A673 (cell line): ENCODE measurements around the gene RINT1. TPM values are rescaled to one million over a fixed set of nuclear protein-coding genes. Genes with fewer than 3 reads are reported as not detected.

Experiments used
- BruUV-seq: library from RNA; stranded (reverse); fragments of 400-500 nt; replicated peaks from 2 replicates; lab custom pipeline; 2021; lab: Mats Ljungman, UMichigan
- CTCF ChIA-PET: fragments of 300-600 bp; sonication (Branson Sonifier 250); formaldehyde crosslinking; loops from one replicate; lab custom pipeline; 2022; ENCODE audit warnings: antibody characterized with exemption; lab: Charles Lee
- POLR2A ChIA-PET: fragments of 300-600 bp; sonication (Branson Sonifier 250); formaldehyde crosslinking; loops from one replicate; lab custom pipeline; 2022; ENCODE audit warnings: antibody characterized with exemption; ENCODE audit not compliant: low non-redundant PET; lab: Charles Lee
- DNase-seq: peaks from one replicate; pipeline ENCODE4 v3.0.0-alpha.2; 2015; ENCODE audit warnings: low spot score
- H3K27ac ChIP-seq: fragments of 200-600 bp; sonication (generic); 2 replicates; pipeline ENCODE4 v1.5.1; 2016; ENCODE audit warnings: mixed run types, low read depth, mild to moderate bottlenecking, mixed read lengths, antibody characterized with exemption, low read length; ENCODE audit not compliant: poor library complexity, severe bottlenecking
- H3K27me3 ChIP-seq: fragments of 200-600 bp; sonication (generic); replicated peaks from 2 replicates; pipeline ENCODE4 v1.6.1; 2017; ENCODE audit warnings: mixed run types, low read depth, mild to moderate bottlenecking, mixed read lengths, antibody characterized with exemption, low read length; ENCODE audit not compliant: insufficient read depth, poor library complexity
- H3K36me3 ChIP-seq: fragments of 200-600 bp; sonication (generic); 2 replicates; pipeline ENCODE4 v1.6.1; 2016; ENCODE audit warnings: mixed run types, mild to moderate bottlenecking, mixed read lengths, antibody characterized with exemption, low read length; ENCODE audit not compliant: insufficient read depth, poor library complexity, severe bottlenecking
- H3K4me1 ChIP-seq: fragments of 200-600 bp; sonication (generic); 2 replicates; pipeline ENCODE4 v1.6.1; 2017; ENCODE audit warnings: mixed run types, mild to moderate bottlenecking, mixed read lengths, antibody characterized with exemption, low read length; ENCODE audit not compliant: insufficient read depth, poor library complexity, severe bottlenecking
- H3K4me3 ChIP-seq: fragments of 200-600 bp; sonication (generic); 2 replicates; pipeline ENCODE4 v1.5.1; 2016; ENCODE audit warnings: low read depth, mixed run types, mild to moderate bottlenecking, mixed read lengths, low read length; ENCODE audit not compliant: poor library complexity, severe bottlenecking
- H3K9me3 ChIP-seq: fragments of 200-600 bp; sonication (generic); 2 replicates; pipeline ENCODE4 v1.6.1; 2016; ENCODE audit warnings: mixed run types, low read depth, mild to moderate bottlenecking, mixed read lengths, antibody characterized with exemption, low read length; ENCODE audit not compliant: poor library complexity, severe bottlenecking
- CTCF ChIP-seq: fragments of 300-800, 200-600 bp; sonication (generic); conservative IDR thresholded peaks from 2 replicates; pipeline ENCODE4 v1.5.1; 2017; ENCODE audit warnings: low read depth, mild to moderate bottlenecking, antibody characterized with exemption, low read length, moderate library complexity, mixed read lengths
- EZH2 ChIP-seq: fragments of 200-600 bp; sonication (generic); IDR thresholded peaks from 2 replicates; pipeline ENCODE4 v1.6.1; 2017; ENCODE audit warnings: borderline replicate concordance, low read depth, mild to moderate bottlenecking, mixed read lengths, antibody characterized with exemption, low read length; ENCODE audit not compliant: poor library complexity, severe bottlenecking
- intact Hi-C: fragments of 100-400 bp; cut with micrococcal nuclease; formaldehyde crosslinking; loops from one replicate; pipeline ENCODE4 v1.10.0; 2022; ENCODE audit not compliant: unreplicated experiment
- total RNA-seq: library from RNA; stranded (reverse); gene quantifications from 2 replicates; pipeline ENCODE4 v1.2.3, GENCODE V29; 2021

RINT1 gene
- total RNA-seq, 1 experiment from 2014 or later: 34.9 TPM

- no peak overlapping the region for H3K27ac ChIP-seq
- intact Hi-C loops: no loop called here
- POLR2A ChIA-PET: no interaction called here
- BruUV-seq: no TSS peak
- no peaks in the 10 kb centered on the region for H3K4me1 ChIP-seq
- no peaks in the 10 kb centered on the region for H3K27me3 ChIP-seq
- no peak for DNase-seq
- H3K36me3 ChIP-seq: peaks cover 32% of the 10 kb centered on the region
- TF ChIP-seq EZH2 (no peak), CTCF (no peak)
- no peaks in the 10 kb centered on the region for H3K9me3 ChIP-seq
- H3K4me3 ChIP-seq: no peak overlapping the region
- CTCF ChIA-PET: no interaction called here
Observed at GRCh38 chr7:105611856-105612775, 80.1 kb downstream of the RINT1 start.

DNA sequence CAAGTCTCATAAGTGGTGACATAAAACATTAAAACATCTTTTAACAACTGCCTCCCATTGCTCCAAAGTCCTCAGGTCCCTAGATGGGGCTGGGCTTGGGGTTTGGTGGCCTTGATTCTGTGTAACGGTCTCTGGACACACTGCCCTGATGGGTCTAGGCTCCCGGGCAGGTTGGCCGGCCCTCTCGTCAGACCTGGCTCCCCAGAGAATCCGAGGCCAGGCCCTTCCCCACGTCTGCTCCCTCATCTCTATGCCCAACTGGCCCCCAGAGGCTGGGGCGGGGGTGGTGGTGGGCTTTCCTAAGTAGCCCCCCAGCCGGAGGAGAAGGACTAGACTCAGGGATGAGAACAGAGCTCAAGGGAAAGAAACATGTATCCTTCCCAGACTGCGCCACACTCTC is 80.8 kb downstream of the RINT1 start:
- no peaks in the 10 kb centered on the region for H3K4me1 ChIP-seq
- H3K27me3 ChIP-seq: no peaks in the 10 kb centered on the region
- DNase-seq: no peak
- no peaks in the 10 kb centered on the region for H3K9me3 ChIP-seq
- intact Hi-C loops: no loop called here
- BruUV-seq: no TSS peak
- no peak overlapping the region for H3K27ac ChIP-seq
- POLR2A ChIA-PET: no interaction called here
- no peak overlapping the region for H3K4me3 ChIP-seq
- CTCF ChIA-PET: no interaction called here
- H3K36me3 ChIP-seq: peaks cover 36% of the 10 kb centered on the region
- TF ChIP-seq CTCF (no peak), EZH2 (no peak)

DNA sequence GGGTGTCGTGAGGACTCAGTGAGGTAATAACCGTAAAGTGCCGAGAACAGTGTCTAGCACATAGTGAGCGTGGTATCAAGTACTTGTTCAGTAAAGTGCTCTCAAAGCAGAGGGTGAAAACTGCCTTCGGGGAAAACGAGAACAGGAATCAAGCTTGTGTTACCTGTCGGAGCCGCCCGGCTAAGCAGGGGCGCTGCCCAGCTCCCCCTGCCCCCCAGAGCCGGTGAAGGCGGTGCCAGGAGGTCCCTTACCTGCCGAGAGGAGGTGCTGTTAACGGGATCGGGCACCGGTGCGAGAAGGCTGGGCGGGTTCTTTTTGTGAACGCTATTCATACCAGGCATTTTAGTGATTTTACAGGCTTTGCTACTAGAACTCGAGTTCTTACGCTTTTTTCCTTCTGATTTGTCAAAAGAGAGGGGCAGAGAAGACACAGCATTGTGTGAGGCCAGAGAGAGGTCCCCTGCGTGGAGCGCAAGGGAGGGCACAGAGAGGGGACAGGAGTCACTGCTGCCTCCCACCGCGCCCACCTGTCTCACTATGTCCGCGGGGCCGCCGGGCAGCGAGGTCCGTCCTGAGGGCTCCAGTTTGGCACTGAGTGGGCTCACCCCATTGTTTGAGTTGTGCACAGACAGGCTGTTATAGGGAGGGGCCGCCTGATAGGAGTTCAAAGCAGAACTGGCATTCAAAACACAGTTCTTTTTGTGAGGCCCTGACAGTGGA is 81.8 kb downstream of the RINT1 start:
- no peak overlapping the region for H3K27ac ChIP-seq
- no peaks in the 10 kb centered on the region for H3K4me1 ChIP-seq
- intact Hi-C loops: no loop called here
- TF ChIP-seq EZH2 (no peak), CTCF (no peak)
- H3K36me3 ChIP-seq: peaks cover 42% of the 10 kb centered on the region
- no peak overlapping the region for H3K4me3 ChIP-seq
- CTCF ChIA-PET: no interaction called here
- no peaks in the 10 kb centered on the region for H3K9me3 ChIP-seq
- no peaks in the 10 kb centered on the region for H3K27me3 ChIP-seq
- BruUV-seq: no TSS peak
- POLR2A ChIA-PET: no interaction called here
- no peak for DNase-seq
